ENCODE measurements around the gene LMF1.
A peak's percentile ranks its signal among the peaks of the same experiment; 100 is the strongest.
"Not testable (repeated sequence)": the region's sequence is repeated elsewhere in the genome, so short reads cannot be mapped to it uniquely, and the experiment has no call there.

The LMF1 gene

GRCh38 chr16:968620-969019 lies 2.2 kb downstream of the LMF1 start:
- no peak for DNase-seq

- DNase-seq = no peak
These were observed 3.1 kb downstream of the LMF1 start for GRCh38 chr16:967546-968295.

GRCh38 chr16:967077-967541 lies 3.7 kb downstream of the LMF1 start:
- DNase-seq = no peak

GRCh38 chr16:966505-966904 lies 4.3 kb downstream of the LMF1 start:
- DNase-seq = no peak

GRCh38 chr16:966035-966434 lies 4.7 kb downstream of the LMF1 start:
- no peak for DNase-seq

- no peak for DNase-seq
These were observed 5.3 kb downstream of the LMF1 start for GRCh38 chr16:965487-965886.

- no peak for DNase-seq
These were observed 5.8 kb downstream of the LMF1 start for GRCh38 chr16:965036-965395.

- peak; percentile 31 for DNase-seq
These were observed 6.3 kb downstream of the LMF1 start for GRCh38 chr16:964356-965035.

GRCh38 chr16:963913-964312 lies 6.9 kb downstream of the LMF1 start:
- DNase-seq = no peak

- no peak for DNase-seq
These were observed 7.6 kb downstream of the LMF1 start for GRCh38 chr16:962901-963814.

- DNase-seq = no peak
These were observed 8.4 kb downstream of the LMF1 start for GRCh38 chr16:962366-962765.

GRCh38 chr16:959232-960040 lies 11.3 kb downstream of the LMF1 start:
- no peak for DNase-seq

GRCh38 chr16:955766-956165 lies 15.0 kb downstream of the LMF1 start:
- not testable (repeated sequence) for DNase-seq

GRCh38 chr16:953818-954217 lies 17.0 kb downstream of the LMF1 start:
- not testable (repeated sequence) for DNase-seq

GRCh38 chr16:952321-952720 lies 18.5 kb downstream of the LMF1 start:
- no peak for DNase-seq

- no peak for DNase-seq
These were observed 19.0 kb downstream of the LMF1 start for GRCh38 chr16:951660-952301.

- not testable (repeated sequence) for DNase-seq
These were observed 19.8 kb downstream of the LMF1 start for GRCh38 chr16:950733-951573.

GRCh38 chr16:948767-949166 lies 22.0 kb downstream of the LMF1 start:
- not testable (repeated sequence) for DNase-seq

GRCh38 chr16:947922-948303 lies 22.9 kb downstream of the LMF1 start:
- DNase-seq = not testable (repeated sequence)

GRCh38 chr16:947255-947921 lies 23.4 kb downstream of the LMF1 start:
- DNase-seq = no peak

- no peak for DNase-seq
These were observed 24.8 kb downstream of the LMF1 start for GRCh38 chr16:946048-946395.
